K562 (cell line): Measurements from ENCODE around the gene ROPN1.

Experiments used
- GABPA ChIP-seq: fragments of 200-800 bp; sonication (Bioruptor generic); conservative IDR thresholded peaks from 2 replicates; pipeline ENCODE4 v1.6.1; 2016; ENCODE audit warnings: low read depth, missing genetic modification characterization, missing compliant biosample characterization
- HDAC6 ChIP-seq: IDR thresholded peaks from 2 replicates; pipeline ENCODE4 v1.6.1; 2012; ENCODE audit warnings: low read depth, mild to moderate bottlenecking, control low read depth, inconsistent platforms, low read length, moderate library complexity
- HMG20B ChIP-seq: fragments of 250-450 bp; sonication (Bioruptor Pico); IDR thresholded peaks from 2 replicates; pipeline ENCODE4 v1.5.0; 2021; ENCODE audit warnings: mild to moderate bottlenecking
- JUNB ChIP-seq: fragments of 450-650 bp; formaldehyde crosslinking; conservative IDR thresholded peaks from 2 replicates; pipeline ENCODE4 v1.4.0; 2020; ENCODE audit warnings: mild to moderate bottlenecking
- PHF20 ChIP-seq: fragments of 450-650 bp; IDR thresholded peaks from 2 replicates; pipeline ENCODE4 v1.6.1; 2018; ENCODE audit not compliant: partially characterized antibody
- POLR2A ChIP-seq: fragments of 450-650 bp; conservative IDR thresholded peaks from 2 replicates; pipeline ENCODE4 v1.6.1; 2016
- RAD21 ChIP-seq, 2 experiments: fragments of 250-450 bp in 1 of 2; fragments of 450-650 bp in 1 of 2; sonication (Bioruptor Pico) in 1 of 2; formaldehyde crosslinking in 1 of 2; IDR thresholded peaks in 1 of 2; conservative IDR thresholded peaks in 1 of 2; 2 replicates each; pipeline versions ENCODE4 v1.4.0 to v1.8.0; 2020 to 2022; ENCODE audit warnings: mild to moderate bottlenecking in 2 of 2, moderate library complexity in 1 of 2
- RNF2 ChIP-seq: sonication (generic); IDR thresholded peaks from 2 replicates; pipeline ENCODE4 v1.6.1; 2016
- SRF ChIP-seq, 2 experiments: fragments of 250-450, 450-650 bp in 1 of 2; sonication (Bioruptor Pico) in 1 of 2; sonication (generic) in 1 of 2; formaldehyde crosslinking; IDR thresholded peaks; 2 replicates each; pipeline versions ENCODE4 v1.5.0 to v1.5.1; 2020 to 2022; ENCODE audit warnings: mild to moderate bottlenecking in 1 of 2, missing genetic modification reagents in 1 of 2
- TF ChIP-seq, protein P1 (sequence below): sonication (generic); formaldehyde crosslinking; IDR thresholded peaks from 2 replicates; pipeline ENCODE4 v1.5.0; 2020; ENCODE audit warnings: missing genetic modification reagents

DNA sequence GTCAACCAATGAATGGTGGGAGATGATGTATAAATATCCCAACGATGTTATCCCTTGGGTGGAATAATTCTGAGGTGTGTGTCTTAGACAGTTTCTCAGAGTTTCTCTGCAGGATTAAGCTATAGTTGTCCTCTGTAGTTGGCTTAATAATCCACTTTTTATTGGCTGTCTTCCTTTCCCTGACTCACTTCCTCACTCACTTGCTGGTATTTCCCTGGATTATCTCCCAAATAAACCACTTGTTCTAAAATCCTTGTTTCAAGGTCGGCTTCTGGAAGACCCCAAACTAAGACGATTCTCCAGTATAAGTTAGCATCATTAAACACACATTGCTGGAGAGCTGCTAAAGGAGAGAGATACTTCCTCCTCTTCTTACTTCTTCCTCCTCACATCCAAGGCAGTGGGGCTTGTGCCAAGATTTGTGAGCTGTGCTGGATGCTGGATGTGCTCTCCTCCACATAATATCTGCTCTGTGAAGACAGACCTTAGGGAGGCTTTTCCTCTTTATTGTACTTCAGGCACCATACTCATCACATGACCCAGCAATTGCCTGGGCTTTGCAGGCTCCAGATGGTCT is 22.5 kb upstream of the ROPN1 start:
- TF ChIP-seq POLR2A (no peak), SRF (CRISPR knock-in tag; IDR thresholded peaks at IDR 0.05) (no peak), PHF20 (no peak), RAD21 (CRISPR knock-in tag; conservative IDR thresholded peaks at IDR 0.05 in 1 of 2, IDR thresholded peaks at IDR 0.05 in 1 of 2) (no peak), JUNB (no peak), RNF2 (no peak), HMG20B (no peak), GABPA (tag) (no peak), HDAC6 (no peak)
- TF ChIP-seq, protein P1, sequence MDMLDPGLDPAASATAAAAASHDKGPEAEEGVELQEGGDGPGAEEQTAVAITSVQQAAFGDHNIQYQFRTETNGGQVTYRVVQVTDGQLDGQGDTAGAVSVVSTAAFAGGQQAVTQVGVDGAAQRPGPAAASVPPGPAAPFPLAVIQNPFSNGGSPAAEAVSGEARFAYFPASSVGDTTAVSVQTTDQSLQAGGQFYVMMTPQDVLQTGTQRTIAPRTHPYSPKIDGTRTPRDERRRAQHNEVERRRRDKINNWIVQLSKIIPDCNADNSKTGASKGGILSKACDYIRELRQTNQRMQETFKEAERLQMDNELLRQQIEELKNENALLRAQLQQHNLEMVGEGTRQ (CRISPR knock-in tag) = no peak
